DMS114 treated with DMSO at 0.1 percent for 48 hours (cell line): ENCODE data around the gene METTL21A.
"Not testable (repeated sequence)": the region's sequence is repeated elsewhere in the genome, so short reads cannot be mapped to it uniquely, and the experiment has no call there.

Experiments used
- DNase-seq: peaks from one replicate; lab custom pipeline; 2025; ENCODE audit not compliant: unreplicated experiment; lab: John Stamatoyannopoulos, UW

The METTL21A gene

DNA sequence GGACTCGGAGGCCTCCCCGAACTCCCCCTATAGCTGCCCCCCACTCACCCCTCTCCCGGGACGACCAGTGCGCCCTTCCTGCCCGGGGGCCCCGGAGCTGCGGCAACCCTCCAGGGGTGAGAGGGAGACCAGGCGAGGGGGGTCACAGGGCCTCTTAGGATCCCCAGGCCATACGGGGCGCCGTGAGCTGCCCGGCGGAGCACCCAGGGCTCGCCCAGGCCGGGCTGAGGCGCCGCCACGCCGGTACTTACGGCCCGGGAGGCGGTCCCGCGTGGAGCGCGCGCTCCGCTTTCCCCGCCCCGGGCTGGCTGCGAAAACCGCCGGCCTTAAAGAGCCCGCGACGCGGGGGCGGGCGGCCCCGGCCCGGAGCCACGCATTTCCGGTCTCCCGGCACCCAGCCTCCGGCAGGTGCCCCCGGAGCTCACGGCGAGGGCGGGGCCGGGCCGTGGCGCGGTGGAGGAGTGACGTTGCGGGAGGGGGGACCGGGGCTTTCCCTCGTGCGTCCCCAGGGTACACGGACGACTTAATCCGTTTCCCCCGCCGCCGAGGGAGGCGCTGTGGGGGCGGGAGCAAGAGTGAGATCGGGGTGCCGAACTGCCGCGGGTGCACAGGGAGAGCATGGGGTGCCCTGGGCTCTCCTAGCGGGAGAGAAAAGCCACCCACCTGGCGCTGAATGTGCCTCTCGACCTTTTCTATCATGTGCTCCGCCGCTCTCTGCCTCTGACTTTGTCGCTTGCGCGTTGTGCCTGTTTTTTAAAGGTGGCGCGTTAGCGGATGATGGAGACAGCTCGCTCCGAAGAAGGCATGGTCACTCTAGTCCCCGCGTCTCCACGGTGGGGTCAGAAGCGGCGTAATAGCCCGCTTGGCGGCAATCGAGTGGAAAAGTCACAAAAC is at the start of gene METTL21A:
Gene METTL21A (minus strand): TSS at position 381 of the 894 bp plus-strand sequence. CDS start 1,019 bp downstream, outside the sequence.
- DNase-seq, result peak; percentile 46

DNA sequence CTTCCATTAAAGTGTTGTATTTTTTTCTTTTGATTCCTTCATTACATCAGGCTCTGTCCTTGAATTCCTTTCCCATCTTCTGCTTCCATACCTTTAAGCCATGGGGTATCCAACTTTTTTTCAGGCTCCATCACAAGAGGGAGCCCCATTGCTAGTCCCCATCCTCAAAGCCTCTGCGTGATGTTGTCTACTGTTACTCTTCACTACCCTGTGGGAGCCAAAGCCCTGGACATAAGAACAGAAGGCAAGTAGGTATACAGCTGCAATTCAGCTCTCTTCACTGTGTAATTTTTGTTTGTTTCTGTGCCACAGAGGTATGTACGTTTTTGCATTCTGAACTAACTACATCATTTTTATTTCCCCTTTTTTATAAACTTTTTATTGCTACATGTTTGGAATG is 49.6 kb upstream of the METTL21A start:
- DNase-seq, result no peak

DNA sequence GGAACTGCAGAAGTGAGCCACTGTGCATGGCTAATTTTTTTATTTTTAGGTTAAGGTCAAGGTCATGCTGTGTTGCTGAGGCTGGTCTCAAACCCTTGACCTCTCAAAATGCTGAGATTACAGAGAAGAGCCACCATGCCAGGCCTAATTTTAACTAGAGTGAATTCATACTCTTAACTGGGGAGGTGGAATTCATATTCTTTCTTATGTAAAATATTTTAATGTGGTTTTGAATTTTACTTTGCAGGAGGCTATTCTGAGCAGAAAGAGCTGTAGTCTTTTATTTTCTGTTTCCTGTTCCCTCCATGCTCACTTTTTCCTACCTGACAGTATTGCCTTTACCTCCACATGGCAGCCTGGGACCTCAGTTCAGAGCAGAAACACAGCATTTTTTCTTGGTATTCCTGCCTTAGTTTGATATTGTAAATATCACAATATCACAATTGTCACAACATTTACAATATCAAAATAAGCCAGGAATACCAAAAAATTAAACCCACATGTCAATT is 49.1 kb upstream of the METTL21A start:
- DNase-seq, result no peak

DNA sequence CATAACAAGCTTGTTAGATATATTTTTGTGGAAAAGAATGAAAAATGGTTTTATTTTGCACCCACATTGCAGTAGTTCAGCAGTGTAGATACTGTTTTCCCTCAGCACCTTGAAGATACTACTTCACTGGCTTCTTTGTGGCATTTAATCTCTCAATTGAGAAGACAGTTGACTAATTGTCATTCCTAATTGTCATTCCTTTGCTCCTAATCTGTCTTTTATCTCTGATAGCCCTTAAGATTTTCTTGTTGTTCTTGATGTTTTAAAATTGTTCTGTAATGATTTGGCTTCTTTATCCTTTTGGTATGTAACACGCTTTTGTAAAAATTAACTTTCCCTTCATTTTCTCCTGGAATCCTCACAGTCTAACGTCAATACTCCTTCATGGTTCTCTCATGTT is 48.2 kb upstream of the METTL21A start:
- DNase-seq, result no peak

DNA sequence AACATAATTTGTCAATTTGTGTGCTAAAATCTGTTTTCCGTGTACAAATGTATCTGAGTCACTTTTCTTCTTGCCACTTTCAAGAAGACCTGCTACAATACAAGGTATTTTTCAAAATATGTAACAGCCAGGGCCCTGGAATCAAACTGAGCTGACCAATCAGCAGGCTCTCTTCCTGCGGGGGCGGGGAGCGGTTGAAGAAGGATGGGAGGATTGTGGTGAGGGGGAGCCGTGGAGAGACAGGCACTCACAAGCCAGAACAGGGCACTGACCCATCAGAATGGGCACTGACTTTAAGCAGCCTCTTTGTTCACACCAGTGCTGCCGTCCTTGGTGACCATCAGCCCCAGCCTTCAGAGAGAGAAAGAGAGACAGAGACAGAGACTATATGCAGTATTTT is 45.7 kb upstream of the METTL21A start:
- DNase-seq, result no peak

DNA sequence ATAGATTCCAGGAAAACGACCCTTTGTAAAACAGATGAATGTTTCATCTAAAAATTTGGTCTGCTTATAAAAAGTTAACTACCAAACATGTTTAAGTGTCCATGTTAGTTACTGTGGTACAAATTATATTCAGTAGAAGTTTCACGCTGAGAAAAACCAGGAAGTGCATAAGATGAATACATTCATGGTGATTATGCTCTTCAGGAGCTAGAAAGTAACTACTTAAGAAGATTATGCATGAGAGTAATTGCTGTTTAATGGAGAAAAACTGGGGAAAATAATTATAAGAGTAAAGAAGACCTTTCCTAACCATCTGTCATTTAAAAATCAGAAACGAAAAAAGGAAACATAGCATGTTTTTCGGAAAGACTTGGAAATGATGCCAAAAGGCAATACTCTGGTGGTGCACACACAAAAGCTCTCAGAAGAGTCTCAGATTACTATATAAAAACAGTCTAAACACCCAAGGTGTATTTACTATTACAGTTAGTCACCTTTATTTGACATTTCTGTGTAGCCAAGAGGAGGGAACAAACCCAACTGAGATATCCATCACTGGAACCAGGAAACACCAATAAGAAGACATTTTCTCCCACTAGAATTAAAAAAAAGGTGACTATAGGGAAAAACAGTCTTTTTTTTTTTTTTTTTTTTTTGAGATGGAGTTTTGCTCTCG is 38.8 kb upstream of the METTL21A start:
- no peak for DNase-seq

DNA sequence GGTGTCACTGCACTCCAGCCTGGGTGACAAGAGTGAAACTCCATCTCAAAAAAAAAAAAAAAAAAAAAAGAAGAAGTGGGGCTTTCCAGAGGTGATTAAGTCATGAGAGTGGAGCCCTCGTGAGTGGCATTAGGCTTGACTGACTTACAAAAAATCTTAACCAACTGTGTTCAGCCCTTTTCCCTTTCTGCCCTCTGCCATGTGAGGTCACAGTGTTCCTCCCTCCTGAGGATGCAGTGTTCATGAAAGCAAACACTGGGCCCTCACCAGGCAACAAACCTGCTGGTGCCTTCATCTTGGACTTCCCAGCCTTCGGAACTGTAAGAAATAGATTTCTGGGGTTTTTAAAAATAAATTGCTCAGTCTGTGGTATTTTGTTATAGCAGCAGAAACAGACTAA is 37.0 kb upstream of the METTL21A start:
- DNase-seq, result no peak

DNA sequence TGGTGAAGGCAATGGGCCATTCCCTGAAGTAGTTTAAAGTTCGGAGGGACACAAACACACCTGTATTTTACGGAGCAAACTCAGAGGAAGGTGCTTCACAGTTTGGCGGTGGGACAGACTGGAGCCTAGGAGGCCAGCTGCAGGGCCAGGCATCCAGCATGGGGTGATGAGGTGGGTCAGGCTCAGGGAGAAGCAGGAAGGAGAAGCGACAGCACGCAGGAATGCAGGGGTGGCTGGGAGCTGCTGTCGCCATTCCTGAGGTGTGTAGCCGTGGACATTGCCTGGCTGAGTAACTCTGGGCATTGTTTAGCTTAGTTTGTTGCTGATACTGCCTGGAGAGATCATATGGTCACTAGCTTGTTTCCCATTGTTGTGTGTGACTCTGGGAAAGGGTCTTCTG is 35.8 kb upstream of the METTL21A start:
- DNase-seq, result no peak

DNA sequence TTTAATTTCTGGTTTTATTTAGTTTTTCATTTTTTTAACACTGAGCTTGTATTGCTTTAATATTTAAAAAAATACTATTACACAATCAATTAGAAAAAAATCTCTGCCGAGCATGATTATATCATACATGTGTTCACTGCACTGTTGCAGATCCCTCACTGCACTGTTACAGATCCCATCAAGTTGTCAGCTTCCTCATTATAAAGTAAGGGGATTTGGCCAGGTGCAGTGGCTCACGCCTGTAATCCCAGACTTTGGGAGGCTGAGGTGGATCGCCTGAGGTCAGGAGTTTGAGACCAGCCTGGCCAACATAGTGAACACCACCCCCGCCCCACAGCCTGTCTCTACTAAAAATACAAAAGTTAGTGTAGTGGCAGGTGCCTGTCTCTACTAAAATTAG is 33.0 kb upstream of the METTL21A start:
- no peak for DNase-seq

DNA sequence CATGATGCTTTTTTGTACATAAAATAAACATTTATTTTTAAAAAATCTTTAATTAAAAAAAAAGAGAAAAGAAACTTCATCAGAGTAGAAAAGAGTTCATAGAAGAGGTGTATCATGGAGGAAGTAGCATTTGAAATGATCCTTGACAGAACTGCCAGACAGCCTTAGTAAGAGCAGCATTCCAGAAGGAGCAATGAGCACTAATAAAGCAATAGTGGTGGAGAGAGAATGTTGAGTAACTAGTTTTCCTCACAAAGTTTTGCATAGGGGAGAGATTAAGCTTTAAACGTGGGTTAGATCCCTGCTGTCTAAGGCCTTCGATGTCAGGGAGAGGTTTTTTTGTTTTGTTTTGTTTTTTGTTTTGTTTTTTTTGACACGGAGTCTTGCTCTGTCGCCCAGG is 29.8 kb upstream of the METTL21A start:
- DNase-seq, result no peak

DNA sequence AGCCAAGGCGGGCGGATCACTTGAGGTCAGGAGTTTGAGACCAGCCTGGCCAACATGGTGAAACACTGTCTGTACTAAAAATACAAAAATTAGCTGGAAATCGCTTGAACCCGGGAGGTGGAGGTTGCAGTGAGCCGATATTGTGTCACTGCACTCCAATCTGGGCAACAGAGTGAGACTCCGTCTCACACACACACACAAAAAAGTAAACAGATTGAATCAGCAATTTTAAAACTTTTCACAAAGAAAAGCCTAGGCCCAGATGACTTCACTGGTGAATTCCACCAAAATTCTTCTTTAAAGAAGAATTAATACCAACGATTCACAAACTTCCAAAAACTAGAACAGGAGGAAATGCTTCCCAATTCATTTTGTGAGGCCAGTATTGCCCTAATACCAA is 21.4 kb upstream of the METTL21A start:
- not testable (repeated sequence) for DNase-seq

DNA sequence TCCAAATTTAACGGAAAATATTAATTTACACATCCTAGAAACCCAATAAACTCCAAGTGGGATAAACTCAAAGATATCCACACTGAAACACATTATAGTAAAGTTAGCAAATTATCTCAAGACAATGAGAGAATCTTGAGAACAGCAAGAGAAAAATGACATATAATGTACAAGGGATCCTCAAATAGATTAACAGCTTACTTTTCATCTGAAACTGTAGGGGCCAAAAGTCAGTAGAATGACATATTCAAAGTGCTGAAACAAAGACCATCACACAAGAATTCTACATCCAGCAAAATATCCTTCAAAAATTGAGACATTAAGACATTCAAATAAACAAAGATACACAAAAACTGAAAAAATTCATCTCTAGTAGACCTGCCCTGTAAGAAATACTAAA is 18.7 kb upstream of the METTL21A start:
- DNase-seq, result no peak

DNA sequence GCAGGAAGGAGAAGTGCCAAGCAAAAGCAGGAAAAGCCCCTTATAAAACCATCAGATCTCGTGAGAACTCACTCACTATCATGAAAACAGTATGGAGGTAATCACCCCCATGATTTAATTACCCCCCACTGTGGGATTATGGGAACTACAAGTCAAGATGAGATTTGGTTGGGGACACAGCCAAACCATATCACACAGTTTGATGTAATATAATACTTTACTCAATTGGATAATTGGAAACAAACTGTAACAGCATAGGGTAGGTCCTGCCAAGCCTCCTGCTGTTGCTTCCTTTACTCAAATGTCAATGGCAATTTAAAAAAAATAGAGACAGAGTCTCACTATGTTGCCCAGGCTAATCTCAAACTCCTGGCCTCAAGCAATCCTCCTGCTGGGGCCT is 15.5 kb upstream of the METTL21A start:
- no peak for DNase-seq

DNA sequence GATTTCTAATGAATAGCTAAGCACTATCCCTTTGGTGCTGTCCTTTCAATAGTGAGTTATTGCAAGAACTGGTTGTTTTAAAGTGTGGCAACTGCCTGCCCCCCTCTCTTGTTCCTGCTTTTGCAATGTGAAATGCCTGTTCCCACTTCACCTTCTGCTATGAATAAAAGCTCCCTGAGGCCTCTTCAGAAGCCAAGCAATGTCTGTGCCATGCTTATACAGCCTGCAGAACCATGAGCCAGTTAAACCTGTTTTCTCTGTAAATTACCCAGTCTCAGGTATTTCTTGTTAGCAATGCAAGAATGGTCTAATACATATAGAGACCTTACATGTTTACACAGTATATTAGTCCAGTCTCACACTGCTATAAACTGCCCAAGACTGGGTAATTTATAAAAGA is 15.0 kb upstream of the METTL21A start:
- no peak for DNase-seq

DNA sequence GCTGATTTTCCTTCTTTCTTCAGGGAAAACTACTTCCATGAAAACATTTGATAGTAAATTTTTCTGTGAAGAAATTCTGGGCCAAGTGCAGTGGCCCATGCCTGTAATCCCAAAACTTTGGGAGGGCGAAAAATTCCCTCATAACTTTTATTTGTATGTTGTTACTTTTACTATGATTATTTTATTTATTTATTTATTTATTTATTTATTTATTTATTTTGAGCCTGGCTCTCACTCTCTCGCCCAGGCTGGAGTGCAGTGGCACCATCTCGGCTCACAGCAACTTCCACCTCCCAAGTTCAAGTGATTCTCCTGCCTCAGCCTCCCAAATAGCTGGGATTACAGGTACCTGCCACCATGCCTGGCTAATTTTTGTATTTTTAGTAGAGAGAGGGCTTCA is 14.1 kb upstream of the METTL21A start:
- DNase-seq, result not testable (repeated sequence)

DNA sequence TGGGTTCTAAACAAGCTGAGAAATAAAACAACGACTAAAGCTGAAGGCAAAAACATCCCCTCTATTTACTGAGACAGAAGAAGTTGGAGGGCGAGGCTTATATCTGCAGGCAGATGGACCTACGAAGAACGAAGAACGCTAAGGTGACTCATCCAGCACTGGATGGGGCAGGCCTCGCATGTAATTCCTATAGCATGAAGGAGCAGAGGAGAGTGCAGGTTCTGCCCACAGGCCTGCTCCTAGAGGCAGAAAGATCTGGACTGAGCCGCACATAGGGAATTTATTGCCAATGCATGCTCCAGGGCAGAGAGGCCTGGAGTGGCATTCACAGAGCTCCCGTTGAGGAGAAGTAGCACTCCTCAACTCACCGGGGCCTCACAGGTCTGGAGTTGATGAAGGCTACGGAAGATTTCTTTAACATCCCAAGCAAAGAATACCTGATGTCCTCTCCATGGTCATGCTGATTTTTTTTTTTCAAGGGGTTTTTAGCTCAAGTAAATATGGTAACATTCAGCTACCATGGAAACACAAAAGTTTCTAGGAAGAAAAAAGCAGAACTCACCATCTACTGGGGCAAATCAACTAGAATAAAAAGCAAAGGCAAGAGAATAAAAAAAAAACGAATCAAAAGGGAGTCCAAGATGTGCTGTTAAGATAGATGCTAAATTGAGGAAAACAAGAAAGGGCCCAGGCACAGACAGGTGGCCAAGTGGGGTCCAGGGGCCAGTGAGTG is 10.4 kb upstream of the METTL21A start:
- DNase-seq, result no peak

DNA sequence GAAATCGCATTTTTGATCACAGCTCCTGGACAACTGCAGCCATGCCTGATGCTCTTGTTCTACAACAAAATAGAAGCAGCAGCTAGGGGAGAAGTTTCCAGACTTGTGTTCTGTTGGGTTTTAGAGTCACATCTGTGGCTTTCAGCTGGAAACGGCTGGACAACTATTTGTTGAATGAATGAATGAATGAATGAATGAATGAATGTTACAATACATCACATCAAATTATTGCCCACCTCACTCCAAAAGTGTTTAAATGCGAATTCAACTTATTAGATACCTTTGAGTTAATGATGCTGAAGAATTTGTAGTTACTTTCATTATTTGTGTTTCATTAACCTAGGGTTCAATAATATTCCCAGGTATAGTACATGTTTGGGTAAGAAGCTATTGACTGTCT is 8.5 kb upstream of the METTL21A start:
- DNase-seq, result no peak

DNA sequence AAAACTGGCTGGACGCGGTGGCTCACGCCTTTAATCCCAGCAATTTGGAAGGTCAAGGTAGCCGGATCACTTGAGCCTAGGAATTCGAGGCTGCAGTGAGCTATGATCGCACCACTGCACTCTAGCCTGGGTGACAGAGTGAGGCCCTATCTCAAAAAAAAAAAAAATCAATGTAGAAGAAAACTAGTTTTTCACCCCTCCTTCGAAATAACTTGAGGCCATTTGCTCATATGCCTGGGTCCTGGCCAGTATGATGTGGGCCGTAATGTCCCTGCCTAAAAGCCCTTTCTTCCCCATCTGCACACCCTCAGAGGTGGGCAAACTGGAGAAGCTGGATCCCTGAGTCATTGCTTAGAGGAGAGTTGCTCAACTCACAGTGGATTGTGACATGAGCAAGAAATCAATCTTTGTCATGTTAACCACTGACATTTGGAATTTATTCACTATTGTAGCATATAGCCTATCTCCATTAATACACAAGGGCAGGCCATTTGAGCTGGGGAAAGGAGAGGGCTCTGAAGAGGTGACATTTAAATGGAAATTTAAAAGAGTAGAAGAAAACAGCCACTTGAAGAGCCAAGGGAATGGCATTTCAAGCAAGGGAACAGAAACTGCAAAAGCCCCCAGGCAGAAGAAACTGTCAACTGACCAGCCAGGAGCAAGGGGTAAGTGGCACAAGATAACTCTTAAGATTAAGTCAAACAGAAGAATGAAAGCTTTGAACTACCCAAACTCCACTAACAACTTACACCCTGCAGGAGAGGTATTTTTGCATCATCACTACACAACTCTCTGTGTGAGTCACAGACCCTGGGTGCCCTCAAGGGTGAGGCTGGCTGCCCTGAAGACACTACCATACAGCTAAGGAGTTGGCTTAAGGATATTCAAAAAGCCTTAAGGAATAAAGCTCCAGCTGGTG is 7.6 kb upstream of the METTL21A start:
- DNase-seq, result no peak

DNA sequence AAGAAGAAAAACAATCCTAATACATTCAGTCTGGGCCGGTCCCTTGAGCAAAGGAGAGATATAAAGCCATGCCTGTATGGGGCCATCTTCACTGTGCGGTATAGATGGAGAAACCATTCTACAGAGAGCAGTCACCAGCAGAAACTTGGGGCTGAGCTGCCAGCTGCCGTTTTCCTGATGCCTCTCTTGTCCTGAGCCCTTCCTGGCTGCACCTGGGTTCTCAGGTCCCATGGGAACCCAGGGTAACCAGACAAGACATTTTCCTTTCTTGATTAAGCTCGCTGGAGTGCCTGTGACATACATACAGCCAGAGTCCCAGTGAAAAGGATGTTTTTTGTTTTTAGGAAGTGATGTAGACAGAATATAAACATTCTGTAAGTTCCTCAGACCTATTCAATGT is 5.3 kb upstream of the METTL21A start:
- no peak for DNase-seq

DNA sequence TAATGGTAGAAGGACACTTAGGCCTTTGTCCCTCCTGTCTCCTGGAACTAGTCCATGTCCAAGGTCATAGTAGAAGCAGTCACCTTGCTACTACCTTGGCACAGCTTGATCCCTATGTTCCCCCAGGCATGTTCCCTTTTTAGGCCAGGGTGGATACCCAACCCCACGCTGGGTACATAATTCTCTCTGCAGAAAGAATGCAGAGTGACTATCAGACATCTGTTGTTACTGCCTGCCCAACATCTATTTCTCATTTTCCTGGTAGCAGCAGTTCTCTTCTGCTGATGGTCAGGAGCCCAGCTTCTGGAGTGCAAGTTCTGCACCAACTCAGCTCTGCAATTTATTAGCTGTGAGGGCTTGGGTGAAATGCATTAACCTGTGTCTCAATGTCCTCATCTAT is 4.4 kb upstream of the METTL21A start:
- DNase-seq, result no peak
